ENCODE measurements around the gene TAF4B. TPM values are rescaled to one million over a fixed set of nuclear protein-coding genes. Genes with fewer than 3 reads are reported as not detected.
A peak's percentile ranks its signal among the peaks of the same experiment; 100 is the strongest.

The TAF4B gene
- total and polyA plus RNA-seq, 4 donors, result 1.6 to 5.9 (median 2.4) TPM

- ATAC-seq (ENCODE audit: insufficient read depth, low FRiP score), result peak; percentile 24
- no peaks in the 10 kb centered on the region for H3K36me3 ChIP-seq (ENCODE audit: control insufficient read depth in 4 of 4, insufficient read depth in 4 of 4, low read length in 4 of 4)
- no peak overlapping the region for H3K9ac ChIP-seq (ENCODE audit: insufficient read depth in 1 of 2, low read length in 2 of 2)
- no peaks in the 10 kb centered on the region for H3K4me1 ChIP-seq (ENCODE audit: control insufficient read depth in 5 of 5, insufficient read depth in 5 of 5, low read length in 5 of 5)
- 95 to 98% methylated on average over 14 of the region's 14 CpGs for WGBS, 2 donors
- H3K27ac ChIP-seq (ENCODE audit: low read depth in 1 of 2, low read length in 1 of 2), result no peak overlapping the region
- H3K9me3 ChIP-seq (ENCODE audit: control insufficient read depth in 4 of 4, insufficient read depth in 3 of 4, low read length in 3 of 4), result no peaks in the 10 kb centered on the region
- no peak for DNase-seq
- H3K27me3 ChIP-seq (ENCODE audit: control insufficient read depth in 3 of 3, insufficient read depth in 3 of 3, low read length in 2 of 3), result no peaks in the 10 kb centered on the region
- H3K4me3 ChIP-seq, result no peak overlapping the region
- TF ChIP-seq CTCF (IDR thresholded peaks at IDR 0.05; ENCODE audit: control extremely low read depth, extremely low read depth), result no peak
Observed at GRCh38 chr18:26271917-26272549, 45.8 kb downstream of the TAF4B start.

- Histone ChIP-seq H3K36me3 (ENCODE audit: control insufficient read depth in 4 of 4, insufficient read depth in 4 of 4, low read length in 4 of 4) (peaks cover 0 to 3% (median 0%) of the 10 kb centered on the region in 4 donors), H3K9ac (ENCODE audit: insufficient read depth in 1 of 2, low read length in 2 of 2) (no peak overlapping the region), H3K27me3 (ENCODE audit: control insufficient read depth in 3 of 3, insufficient read depth in 3 of 3, low read length in 2 of 3) (no peaks in the 10 kb centered on the region), H3K4me3 (no peak overlapping the region), H3K9me3 (ENCODE audit: control insufficient read depth in 4 of 4, insufficient read depth in 3 of 4, low read length in 3 of 4) (peaks cover 0 to 3% (median 0%) of the 10 kb centered on the region in 4 donors), H3K4me1 (ENCODE audit: control insufficient read depth in 5 of 5, insufficient read depth in 5 of 5, low read length in 5 of 5) (no peaks in the 10 kb centered on the region), H3K27ac (ENCODE audit: low read depth in 1 of 2, low read length in 1 of 2) (no peak overlapping the region)
- ATAC-seq (ENCODE audit: insufficient read depth, low FRiP score) (no peak), DNase-seq (no peak)
- 91 to 94% methylated on average over 3 of the region's 3 CpGs for WGBS, 2 donors
- no peak for TF ChIP-seq CTCF (IDR thresholded peaks at IDR 0.05; ENCODE audit: control extremely low read depth, extremely low read depth)
Observed at GRCh38 chr18:26277374-26277773, 51.1 kb downstream of the TAF4B start.

- H3K27me3 ChIP-seq (ENCODE audit: control insufficient read depth in 3 of 3, insufficient read depth in 3 of 3, low read length in 2 of 3), result no peaks in the 10 kb centered on the region
- WGBS, 2 donors, result 98 to 100% methylated on average over 1 of the region's 1 CpG
- H3K36me3 ChIP-seq (ENCODE audit: control insufficient read depth in 4 of 4, insufficient read depth in 4 of 4, low read length in 4 of 4), result peaks cover 0 to 6% (median 0%) of the 10 kb centered on the region in 4 donors
- no peak overlapping the region for H3K9ac ChIP-seq (ENCODE audit: insufficient read depth in 1 of 2, low read length in 2 of 2)
- ATAC-seq (ENCODE audit: insufficient read depth, low FRiP score), result no peak
- no peak overlapping the region for H3K27ac ChIP-seq (ENCODE audit: low read depth in 1 of 2, low read length in 1 of 2)
- TF ChIP-seq CTCF (IDR thresholded peaks at IDR 0.05; ENCODE audit: control extremely low read depth, extremely low read depth), result no peak
- H3K4me3 ChIP-seq, result no peak overlapping the region
- H3K4me1 ChIP-seq (ENCODE audit: control insufficient read depth in 5 of 5, insufficient read depth in 5 of 5, low read length in 5 of 5), result no peaks in the 10 kb centered on the region
- peaks cover 0 to 3% (median 0%) of the 10 kb centered on the region in 4 donors for H3K9me3 ChIP-seq (ENCODE audit: control insufficient read depth in 4 of 4, insufficient read depth in 3 of 4, low read length in 3 of 4)
- no peak for DNase-seq
Observed at GRCh38 chr18:26279428-26279827, 53.2 kb downstream of the TAF4B start.

- no peaks in the 10 kb centered on the region for H3K27me3 ChIP-seq (ENCODE audit: control insufficient read depth in 3 of 3, insufficient read depth in 3 of 3, low read length in 2 of 3)
- ATAC-seq (ENCODE audit: insufficient read depth, low FRiP score) (no peak), DNase-seq (peak in 1 of 3 donors; percentile 2)
- 27 to 37% methylated on average over 1 of the region's 1 CpG for WGBS, 2 donors
- TF ChIP-seq CTCF (IDR thresholded peaks at IDR 0.05; ENCODE audit: control extremely low read depth, extremely low read depth), result no peak
- no peaks in the 10 kb centered on the region for H3K4me1 ChIP-seq (ENCODE audit: control insufficient read depth in 5 of 5, insufficient read depth in 5 of 5, low read length in 5 of 5)
- no peak overlapping the region for H3K27ac ChIP-seq (ENCODE audit: low read depth in 1 of 2, low read length in 1 of 2)
- peaks cover 0 to 7% (median 0%) of the 10 kb centered on the region in 4 donors for H3K36me3 ChIP-seq (ENCODE audit: control insufficient read depth in 4 of 4, insufficient read depth in 4 of 4, low read length in 4 of 4)
- H3K4me3 ChIP-seq, result no peak overlapping the region
- H3K9me3 ChIP-seq (ENCODE audit: control insufficient read depth in 4 of 4, insufficient read depth in 3 of 4, low read length in 3 of 4), result no peaks in the 10 kb centered on the region
- H3K9ac ChIP-seq (ENCODE audit: insufficient read depth in 1 of 2, low read length in 2 of 2), result no peak overlapping the region
Observed at GRCh38 chr18:26286008-26286407, 59.8 kb downstream of the TAF4B start.
